ENCODE data around the gene RPL13A.

DNA sequence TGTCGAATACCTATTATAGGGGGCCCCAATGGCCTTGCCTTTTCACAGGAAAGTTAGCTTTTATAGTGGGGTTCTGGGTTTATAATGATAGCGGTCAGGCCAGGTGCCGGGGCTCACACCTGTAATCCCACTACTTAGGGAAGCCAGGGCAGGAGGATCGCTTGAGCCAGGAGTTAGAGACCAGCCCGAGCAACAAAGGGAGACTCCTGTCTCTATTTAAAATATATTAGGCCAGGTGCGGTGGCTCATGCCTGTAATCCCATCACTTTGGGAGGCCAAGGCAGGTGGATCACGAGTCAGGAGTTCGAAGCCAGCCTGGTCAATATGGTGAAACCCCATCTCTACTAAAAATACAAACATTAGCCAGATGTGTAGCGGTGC is 16.2 kb downstream of the RPL13A start:
- no peak for TF ChIP-seq USF1 (IDR thresholded peaks at IDR 0.05; ENCODE audit: borderline replicate concordance, low read depth)
- no peak for TF ChIP-seq ZBTB33 (IDR thresholded peaks at IDR 0.05; ENCODE audit: borderline replicate concordance, low read depth)

Data from SK-N-SH (cell line).